Measurements from ENCODE around the gene ICE1.
A peak's percentile ranks its signal among the peaks of the same experiment; 100 is the strongest.
"Not testable (repeated sequence)": the region's sequence is repeated elsewhere in the genome, so short reads cannot be mapped to it uniquely, and the experiment has no call there.

Gene ICE1, protein sequence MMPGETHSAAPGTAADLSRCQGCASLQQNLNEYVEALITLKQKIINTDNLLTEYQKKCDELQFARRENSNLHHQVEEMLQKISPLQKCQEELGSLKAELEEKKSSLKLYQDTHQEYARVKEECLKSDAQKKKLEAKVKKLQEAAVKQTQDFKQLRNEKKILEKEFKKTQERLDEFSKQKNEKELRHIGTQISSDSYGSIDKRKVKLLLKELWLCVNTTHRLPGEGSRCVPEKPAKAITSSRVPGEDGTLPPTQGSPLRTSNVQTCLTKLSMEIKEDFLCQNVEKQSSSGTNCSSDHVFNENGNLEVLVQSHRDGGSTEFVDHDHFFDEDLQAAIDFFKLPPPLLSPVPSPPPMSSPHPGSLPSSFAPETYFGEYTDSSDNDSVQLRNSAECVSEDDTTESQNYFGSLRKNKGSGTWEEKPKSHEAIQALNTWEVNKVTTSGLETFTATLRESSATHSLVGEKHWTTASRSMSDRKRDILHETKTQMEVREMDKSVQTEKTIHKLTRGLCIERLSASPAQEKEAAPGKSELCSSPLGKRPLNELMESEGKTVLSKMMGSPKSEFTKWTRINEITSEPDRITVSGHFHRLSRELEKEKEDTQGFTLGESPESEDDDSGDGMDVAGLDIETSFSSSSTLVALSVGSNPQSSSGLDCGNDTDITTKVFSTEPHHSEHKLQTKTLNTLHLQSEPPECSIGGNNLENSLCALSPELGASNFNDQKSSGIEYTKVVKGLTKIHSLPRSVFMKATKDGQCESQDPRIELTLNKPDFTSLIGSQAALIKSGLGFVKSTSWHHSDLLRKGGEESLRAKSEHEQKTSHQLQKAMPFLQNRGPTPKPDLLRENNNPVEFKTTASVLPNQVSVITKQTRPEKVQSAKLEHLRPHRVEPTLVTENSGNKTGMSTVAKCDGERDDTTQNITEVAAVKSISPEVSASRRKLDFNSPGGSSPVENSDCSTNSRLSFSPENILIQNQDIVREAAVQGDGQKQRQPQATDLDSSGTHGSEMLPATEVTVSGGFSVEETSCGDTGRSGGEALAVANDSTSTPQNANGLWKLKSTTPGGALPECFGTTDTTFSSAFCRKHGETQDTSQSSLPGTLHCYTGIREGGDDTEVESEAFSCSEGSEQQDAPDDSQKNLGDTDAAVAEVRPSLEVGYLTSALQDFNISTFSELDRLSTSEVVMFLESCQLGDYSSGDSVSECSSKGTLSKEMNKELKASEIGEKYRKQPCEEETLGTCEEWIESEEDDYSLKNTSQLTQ (N-terminal part only)

DNA sequence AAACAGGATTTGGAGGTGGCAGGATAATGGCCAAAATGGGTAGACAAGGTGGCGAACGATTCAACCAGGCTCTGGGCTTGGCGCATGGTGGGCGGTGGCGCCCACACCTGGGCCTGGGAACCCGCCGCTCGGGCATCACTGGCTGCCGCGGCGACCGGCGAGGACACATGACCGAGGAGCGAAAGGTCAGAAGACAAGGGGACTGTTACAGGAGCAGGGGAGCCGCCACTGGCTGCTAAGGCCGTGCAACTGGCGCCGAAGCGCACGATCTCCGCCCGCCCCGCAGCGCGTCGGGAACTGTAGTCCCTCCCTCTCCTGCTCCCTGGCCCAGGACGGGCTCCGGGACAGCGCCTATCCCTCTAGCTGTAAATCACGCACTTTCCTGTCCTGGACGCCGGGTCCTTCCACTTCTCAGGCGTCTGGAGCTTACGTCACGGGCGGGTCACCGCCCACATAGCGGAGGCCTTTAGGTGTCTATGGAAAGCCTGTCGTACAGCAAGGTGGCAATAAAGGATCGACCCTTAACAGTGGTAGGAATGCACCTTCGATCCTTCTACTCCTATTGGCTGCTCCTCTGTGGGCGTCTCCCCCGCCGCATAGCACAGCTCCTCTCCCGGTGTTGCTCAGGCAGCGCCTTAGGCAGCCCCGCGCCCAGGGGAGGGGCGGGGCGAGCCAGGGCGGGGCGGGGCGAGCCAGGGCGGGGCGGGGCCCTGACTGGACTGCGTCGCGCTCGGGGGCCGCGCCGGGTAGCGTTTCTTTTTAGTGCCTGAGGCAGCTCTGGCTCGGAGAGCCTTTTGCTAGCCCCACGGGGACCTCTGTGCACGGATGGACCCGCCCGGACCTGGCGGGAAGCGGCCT lies at the start of gene ICE1:
TSS of gene ICE1 (plus strand) at position 717 of the 858 bp plus-strand sequence. CDS start 239 bp downstream, outside the sequence.
- DNase-seq = peak; percentile 93 to 95

DNA sequence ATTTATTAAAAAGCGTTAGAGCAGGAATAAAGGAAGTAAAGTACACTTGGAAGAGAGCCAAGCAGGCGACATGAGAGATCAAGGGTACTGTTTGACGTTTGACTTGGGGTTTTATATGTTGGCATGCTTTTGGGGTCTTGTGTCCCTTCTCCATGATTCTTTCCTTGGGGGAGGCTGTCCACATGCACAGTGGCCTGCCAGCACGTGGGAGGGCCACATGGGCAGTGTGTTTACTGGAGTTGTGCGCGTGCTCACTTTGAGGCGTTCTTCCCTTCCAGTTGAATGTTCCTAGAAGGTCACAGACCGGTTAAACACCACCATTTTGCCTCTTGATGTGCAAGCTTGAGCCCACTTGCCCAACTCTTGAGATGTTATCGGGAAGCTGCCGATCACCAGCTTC lies 49.5 kb upstream of the ICE1 start:
- no peak for DNase-seq

DNA sequence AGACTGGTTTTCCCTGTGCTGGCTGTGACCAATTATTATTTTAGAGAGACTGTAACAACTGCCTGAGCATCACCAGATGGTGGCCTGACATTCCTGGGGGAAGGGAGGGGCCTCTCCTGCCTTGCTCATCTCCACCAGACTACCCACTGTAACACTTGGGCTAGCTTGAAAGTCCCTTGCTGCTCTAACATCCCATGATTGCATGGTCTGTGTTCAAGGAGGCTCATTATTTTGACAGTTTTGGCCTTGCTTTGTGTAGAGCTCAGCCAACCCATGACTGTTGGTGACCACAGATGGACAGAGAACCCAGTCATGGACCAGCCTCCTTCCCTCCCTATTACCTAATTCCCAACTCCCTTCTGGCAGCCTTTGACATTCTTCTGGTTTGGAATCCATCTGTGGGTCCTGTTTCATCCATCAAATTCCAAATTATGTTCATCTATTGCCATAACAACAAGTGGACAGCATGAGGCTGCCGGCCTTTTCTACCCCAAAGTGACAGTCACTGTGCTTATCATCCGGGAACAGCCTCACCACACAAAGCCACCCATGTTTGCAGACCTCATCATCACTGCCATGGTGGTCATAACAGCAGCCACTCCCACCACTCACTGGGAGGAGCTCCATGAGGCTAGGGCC lies 49.0 kb upstream of the ICE1 start:
- DNase-seq = no peak

DNA sequence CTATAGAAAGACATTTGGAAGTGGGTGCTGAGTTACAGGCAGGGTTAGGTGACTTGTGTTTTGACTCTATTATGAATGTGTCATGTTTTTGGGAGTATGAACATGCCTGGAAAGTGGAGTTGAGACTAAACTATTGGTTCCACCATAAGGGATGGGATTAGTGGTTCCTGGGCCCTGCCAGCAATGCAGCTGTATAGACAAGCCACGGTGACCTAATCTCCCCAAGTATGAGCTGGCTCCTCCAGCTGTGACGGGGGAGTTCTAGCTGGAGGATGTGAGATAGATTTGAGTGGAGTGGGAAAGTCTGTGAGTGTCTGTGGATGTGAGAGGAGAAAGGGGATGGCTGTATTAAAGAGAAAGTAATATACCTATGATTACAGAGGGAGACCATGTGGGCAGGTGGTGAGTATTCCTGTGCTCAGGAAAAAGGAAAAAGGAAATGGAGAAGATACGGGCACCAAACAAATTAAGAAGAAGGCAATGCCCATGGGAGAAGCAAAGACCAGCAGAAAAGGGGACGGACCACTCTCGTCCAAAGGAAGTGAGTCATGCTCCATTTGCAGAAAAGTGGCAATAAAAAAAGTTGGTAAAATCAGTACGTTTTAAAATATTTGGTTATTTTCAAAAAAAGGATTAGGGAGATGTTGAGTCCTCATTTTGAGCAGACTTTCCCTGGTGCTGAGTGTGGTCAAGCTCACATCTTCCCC lies 48.3 kb upstream of the ICE1 start:
- DNase-seq = no peak

DNA sequence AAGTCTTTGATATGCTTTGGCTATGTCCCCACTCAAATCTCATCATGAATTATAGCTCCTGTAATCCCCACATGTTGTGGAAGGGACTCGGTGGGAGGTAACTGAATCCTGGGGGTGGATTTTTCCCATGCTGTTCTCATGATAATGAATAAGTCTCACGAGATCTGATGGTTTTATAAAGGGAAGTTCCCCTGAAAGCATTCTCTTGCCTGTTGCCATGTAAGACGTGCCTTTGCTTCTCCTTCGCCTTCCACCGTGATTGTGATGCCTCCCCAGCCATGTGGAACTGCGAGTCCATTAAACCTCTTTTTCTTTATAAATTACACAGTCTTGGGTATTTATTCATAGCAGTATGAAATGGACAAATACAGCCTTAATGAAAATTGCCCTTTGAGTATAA lies 44.7 kb upstream of the ICE1 start:
- no peak for DNase-seq

DNA sequence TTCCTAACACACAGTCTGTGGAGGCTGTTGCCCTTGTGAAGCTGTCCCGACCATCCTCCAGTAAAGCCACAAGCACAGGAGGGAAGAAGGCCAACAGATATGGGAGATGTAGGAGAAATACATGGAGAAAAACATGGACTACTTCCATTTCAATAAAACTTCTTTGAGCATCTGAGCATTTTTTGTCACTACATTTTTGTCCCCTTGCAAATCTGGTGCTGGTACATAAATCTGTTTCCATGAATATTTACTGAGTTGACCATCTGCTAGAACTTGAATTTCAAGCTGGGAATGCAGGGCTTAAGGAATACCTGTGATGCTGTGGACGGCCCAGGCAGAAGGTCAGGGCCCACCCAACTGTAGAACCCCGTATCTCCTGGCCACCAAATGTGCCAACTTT lies 43.9 kb upstream of the ICE1 start:
- DNase-seq = no peak

DNA sequence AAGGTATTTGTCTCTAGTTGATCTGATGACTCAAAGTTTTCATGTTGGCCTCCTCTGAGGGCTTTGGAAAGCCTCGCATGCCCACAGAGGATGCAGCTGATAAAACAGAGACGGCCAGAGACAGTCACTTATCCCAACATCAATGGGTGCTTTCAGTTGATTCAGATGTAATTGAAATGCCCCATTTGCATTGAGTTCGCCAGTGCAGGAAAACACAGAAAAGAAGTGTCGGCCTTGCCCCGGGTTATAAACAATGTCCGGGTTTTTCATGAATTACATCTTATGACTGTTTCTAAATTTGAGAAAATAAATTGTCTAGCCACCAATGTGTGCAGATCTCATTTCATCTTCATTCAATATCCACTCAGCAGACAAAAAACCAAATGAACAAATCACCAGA lies 42.2 kb upstream of the ICE1 start:
- DNase-seq = no peak

DNA sequence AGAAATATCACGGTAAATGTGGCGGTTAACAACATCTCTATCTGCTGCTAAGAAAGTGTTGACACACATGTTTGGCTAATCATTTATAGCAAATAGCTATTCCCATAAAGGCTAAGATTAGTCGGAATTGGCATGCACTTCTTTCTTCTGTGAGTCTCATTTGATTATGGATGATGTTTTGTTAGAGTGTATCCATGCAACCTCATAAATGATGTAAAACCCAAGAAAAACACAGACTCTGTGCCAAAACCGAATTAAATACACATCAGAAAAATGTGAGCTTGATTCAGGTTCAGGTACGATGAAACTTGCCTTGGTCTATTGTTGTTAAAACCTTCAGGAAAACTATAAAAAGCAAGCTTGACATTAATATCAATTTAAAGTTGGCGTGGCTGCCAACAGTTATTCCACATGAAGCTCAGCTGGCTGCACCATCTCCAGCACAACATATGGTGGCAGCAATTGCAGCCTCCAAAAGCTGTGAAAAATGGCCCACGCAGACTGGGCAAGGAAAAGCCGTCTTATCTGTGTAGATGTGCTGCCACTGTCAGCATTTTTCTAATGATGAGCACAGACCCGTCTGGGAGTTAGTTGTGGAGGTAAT lies 41.1 kb upstream of the ICE1 start:
- no peak for DNase-seq

DNA sequence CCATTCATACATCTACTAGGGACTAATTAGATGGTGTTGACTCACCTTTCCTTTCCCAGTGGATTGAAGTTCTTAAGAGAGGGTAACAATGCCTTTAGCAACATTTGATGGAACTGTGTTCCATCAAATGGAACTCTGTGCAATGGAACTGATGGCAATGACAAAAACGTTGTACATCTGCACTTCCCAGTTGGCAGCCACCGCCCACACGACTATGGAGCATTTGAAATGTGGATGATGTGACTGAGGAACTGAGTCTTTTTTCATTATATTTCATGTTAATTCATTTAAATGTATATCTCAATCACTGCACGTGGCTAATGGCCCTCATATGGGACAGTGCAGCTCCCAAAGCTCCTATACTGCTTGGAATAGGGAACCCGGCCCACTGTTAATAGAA lies 39.0 kb upstream of the ICE1 start:
- no peak for DNase-seq

DNA sequence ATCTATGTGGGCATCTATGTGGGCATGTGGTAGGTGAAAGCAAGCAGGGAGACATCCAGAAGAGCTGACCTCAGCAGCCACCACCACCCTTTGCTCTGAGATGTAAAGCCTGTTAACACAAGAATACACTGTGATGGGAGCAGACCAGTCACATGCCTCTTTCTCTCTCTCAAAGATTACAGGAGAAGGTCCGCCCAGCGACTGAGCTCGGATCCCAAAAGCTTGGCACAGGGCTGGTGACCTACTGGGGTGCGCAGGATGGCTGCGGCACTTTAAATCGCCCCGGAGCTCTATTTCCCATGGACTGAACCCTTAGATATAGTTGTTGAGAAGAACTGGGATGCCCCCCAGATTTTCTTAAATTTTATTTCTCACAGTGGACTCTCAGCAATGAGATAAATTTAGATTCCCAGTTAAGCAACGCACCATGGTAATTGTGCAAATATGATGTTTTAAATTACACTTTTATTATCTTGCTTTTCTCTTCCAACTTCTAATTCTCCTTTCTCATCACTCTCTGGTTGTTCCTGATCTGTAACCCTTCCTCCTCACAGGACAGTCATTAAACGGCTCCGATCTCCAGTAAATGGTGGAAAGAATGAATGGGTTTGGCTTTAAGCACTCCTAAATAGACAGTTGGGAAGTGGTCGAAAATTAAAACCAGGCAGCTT lies 37.7 kb upstream of the ICE1 start:
- DNase-seq = no peak

DNA sequence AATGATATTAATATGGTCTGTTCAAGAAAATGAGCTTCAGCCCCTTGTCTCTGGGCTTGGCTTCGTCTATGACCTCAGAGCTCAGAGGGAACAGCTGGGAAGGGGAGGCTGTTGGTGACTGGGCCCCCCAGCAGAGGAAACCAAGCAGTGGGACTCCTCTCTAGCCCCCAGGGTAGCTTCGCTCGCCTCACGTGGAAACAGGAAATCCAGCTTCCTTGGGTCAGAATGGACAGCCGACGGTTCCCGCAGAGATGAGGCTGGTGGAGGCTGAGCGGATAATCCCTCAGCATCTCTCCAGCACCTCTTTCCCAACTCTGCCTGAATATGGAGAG lies 37.2 kb upstream of the ICE1 start:
- DNase-seq = no peak

DNA sequence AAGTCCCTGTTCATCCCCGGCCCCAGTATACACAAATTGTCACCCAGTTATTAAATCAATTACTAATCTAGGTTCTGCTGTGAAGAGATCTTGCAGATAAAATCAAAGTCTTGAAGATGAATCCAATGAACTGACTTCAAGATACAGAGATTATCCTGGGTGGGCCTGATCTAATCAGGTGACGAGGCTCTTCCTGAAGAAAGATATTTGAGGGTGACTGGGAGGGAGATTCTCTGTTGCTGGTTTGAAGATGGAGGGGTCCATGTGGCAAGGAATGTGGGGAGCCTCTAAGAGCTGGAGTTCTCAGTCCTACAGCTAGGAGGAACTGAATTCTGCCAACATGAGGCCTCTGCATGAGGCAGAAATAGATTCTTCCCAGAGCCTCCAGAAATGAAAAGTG lies 36.1 kb upstream of the ICE1 start:
- DNase-seq = no peak

DNA sequence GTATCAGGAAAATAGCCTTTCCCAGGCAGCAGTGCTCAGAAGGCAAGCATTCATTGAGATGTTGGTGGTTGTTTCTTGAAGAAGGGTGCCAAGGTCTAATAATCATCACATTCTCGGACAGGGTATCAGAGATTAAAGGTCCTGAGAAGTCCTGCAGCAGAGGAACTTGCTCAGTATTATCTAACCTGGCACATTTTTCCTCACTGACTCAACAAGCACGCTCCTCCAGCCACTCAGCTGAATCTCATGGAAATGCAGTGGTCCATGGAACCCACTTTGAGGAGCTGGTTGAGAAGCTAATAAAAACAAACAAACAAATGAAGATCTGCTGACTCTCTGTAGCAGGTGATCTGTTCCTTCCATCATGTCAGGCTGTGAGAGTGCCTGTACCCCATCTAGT lies 35.3 kb upstream of the ICE1 start:
- no peak for DNase-seq

DNA sequence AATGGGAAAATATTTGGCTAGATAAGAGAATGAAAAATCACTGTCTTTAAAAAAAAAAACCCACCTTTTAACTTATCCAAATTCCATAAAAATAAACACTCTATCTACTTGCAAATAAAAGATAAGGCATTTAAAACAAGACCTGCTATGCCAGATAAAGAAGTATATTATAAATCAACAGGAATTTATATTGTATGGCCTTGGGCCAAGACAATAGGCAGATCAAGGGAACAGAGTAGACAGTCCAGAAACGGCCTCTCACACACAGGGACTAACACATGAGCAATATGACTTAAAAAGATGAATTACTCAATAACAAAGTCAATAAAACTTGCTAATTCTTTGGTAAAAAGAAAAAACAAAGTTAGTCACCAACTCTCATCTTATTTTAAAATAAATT lies 34.7 kb upstream of the ICE1 start:
- DNase-seq = no peak

DNA sequence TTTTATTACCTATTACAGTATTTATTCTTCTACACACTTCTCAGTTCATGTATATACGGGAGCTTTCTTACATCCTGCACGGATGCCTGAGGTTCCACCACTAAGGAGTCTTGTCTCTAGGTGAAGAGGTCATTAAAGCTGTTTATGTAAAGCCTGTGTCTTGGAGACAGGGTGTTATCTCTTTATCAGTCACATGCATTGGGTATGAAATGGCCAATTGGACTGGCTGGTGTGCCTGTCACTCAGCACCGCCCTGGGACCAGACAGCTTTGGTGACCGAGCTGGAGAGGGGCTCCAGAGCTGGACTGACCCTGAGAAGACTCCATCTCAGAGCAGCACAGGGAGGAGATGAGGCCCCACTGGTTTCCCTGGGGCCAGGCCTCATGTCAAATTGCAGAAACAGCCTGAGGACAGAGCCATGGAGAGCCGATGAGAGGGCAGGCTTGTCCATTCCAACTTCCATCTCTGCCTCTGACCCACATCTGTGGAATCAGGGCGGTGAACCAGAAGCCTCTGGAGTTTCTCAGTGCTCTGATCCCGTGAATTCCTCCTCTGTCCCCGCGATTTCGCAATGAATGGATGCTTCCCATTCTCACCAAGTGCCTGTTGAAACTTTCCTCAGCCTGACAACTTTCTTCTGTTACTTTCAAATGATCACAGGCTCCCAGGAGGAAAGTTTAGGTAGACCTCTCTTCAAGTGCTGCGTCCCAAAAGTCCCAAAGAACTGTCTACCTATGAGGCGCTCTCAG lies 32.2 kb upstream of the ICE1 start:
- not testable (repeated sequence) for DNase-seq

DNA sequence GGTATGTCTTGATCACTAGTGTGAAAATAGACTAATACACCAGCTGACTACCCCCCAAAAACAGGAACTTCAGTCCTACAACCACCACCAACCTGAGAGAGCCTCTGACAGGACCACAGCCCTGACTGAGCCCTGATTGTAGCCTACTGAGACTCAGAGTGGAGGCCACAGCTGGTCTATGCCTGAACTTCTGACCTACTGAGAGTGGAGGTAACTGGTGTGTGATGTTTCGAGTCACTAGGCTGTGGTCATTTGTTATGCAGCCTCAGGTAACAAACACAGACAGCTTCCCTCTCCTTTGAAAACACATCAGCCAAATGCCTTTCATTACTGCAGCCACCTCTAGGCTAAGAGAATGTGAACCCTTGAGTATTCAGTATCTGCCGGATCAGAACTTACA lies 30.0 kb upstream of the ICE1 start:
- not testable (repeated sequence) for DNase-seq

DNA sequence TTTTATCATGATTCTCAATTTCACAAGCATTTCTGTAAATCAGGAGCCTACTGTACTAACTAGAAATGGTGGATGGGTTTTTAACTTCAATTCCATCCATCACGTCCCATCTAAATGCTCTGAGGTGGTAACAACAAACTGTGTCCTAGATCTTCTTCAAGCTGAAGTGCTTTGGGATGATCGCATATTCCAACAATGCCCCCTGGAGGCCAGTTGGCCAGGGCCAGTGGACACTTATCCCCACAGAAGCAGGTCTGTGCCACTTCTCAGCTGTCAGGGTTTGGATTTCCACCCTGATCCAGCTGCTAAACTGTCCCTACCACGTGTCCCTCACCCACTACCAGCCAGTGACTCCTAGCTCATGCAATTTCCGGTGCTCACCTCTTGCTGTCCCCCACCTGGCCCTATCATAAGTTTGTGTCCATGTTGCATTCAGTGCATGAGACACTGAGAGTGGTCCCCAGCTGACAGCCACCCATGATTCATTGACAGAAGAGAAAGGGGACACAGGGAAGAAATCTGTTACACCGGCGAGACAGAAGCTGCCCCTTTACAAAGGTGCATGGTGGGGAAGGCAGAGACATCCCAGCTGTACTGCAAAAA lies 28.0 kb upstream of the ICE1 start:
- DNase-seq = not testable (repeated sequence)

DNA sequence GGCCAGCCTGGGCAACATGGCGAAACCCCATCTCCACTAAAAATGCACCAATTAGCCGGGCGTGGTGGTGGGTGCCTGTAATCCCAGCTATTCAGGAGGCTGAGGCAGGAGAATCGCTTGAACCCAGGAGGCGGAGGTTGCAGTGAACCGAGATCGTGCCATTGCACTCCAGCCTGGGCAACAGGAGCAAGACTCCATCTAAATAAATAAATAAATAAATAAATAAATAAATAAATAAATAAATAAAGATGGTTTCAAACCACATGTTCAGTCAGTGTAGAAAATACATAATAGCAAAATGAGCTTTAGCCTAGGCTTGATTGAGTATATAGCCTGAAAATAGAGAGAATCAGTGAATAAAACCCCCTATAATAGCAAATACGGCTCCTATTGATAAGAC lies 27.4 kb upstream of the ICE1 start:
- not testable (repeated sequence) for DNase-seq

DNA sequence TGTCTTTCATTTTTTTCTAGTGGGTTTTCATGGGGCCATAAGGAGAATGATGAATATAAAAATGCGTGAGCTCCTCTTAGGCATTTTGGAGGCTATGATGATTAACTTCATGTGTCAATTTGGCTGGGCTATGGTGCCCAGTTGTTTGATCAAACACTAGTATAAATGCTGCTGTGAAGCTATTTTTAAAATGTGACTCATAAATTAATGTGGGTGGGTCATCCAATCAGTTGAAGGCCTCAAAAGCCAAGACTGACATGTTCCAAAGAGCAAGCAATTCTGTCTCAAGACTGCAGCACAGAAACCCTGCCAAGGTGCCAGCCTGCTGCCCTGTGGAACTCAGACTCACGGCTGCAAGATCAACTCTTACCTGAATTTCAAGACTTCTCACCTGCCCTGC lies 24.4 kb upstream of the ICE1 start:
- DNase-seq = no peak
